HEK293 (cell line): ENCODE data around the gene TSPAN1.

ENCODE experiments used
- BCL11B ChIP-seq: fragments of 450-650 bp; formaldehyde crosslinking; IDR thresholded peaks from 2 replicates; pipeline ENCODE4 v1.5.1; 2016; ENCODE audit warnings: low read depth, missing biosample characterization, missing genetic modification characterization
- BCL6B ChIP-seq: fragments of 450-650 bp; formaldehyde crosslinking; IDR thresholded peaks from 2 replicates; pipeline ENCODE4 v1.5.1; 2017; ENCODE audit warnings: missing biosample characterization, missing genetic modification characterization
- GLIS1 ChIP-seq: fragments of 450-650 bp; formaldehyde crosslinking; IDR thresholded peaks from 2 replicates; pipeline ENCODE4 v1.5.1; 2016; ENCODE audit warnings: missing biosample characterization, missing genetic modification characterization
- HOXD13 ChIP-seq: sonication (generic); formaldehyde crosslinking; IDR thresholded peaks from 2 replicates; pipeline ENCODE4 v1.8.0; 2022; ENCODE audit warnings: missing genetic modification reagents, borderline replicate concordance
- KLF16 ChIP-seq: fragments of 450-650 bp; formaldehyde crosslinking; IDR thresholded peaks from 2 replicates; pipeline ENCODE4 v1.5.1; 2017; ENCODE audit warnings: missing biosample characterization, missing genetic modification characterization
- KLF9 ChIP-seq: fragments of 450-650 bp; formaldehyde crosslinking; IDR thresholded peaks from 2 replicates; pipeline ENCODE4 v1.5.1; 2016; ENCODE audit warnings: missing biosample characterization, missing genetic modification characterization, low read depth
- REPIN1 ChIP-seq: fragments of 450-650 bp; formaldehyde crosslinking; IDR thresholded peaks from 2 replicates; pipeline ENCODE4 v1.5.1; 2017; ENCODE audit warnings: missing biosample characterization, missing genetic modification characterization, low read depth
- YY2 ChIP-seq: fragments of 450-650 bp; formaldehyde crosslinking; IDR thresholded peaks from 2 replicates; pipeline ENCODE4 v1.5.1; 2016; ENCODE audit warnings: missing biosample characterization, missing genetic modification characterization
- ZBTB10 ChIP-seq: fragments of 450-650 bp; formaldehyde crosslinking; IDR thresholded peaks from 2 replicates; pipeline ENCODE4 v1.5.1; 2016; ENCODE audit warnings: missing biosample characterization, missing genetic modification characterization
- ZBTB26 ChIP-seq: fragments of 450-650 bp; formaldehyde crosslinking; optimal IDR thresholded peaks from 2 replicates; pipeline ENCODE3; 2016; ENCODE audit warnings: missing biosample characterization, mild to moderate bottlenecking, missing genetic modification characterization
- ZNF174 ChIP-seq: fragments of 450-650 bp; formaldehyde crosslinking; IDR thresholded peaks from 2 replicates; pipeline ENCODE4 v1.5.0; 2017; ENCODE audit warnings: missing biosample characterization, mild to moderate bottlenecking, missing genetic modification characterization
- ZNF239 ChIP-seq: fragments of 450-650 bp; formaldehyde crosslinking; IDR thresholded peaks from 2 replicates; pipeline ENCODE4 v1.5.1; 2016; ENCODE audit warnings: missing biosample characterization, missing genetic modification characterization
- ZNF26 ChIP-seq: fragments of 450-650 bp; formaldehyde crosslinking; IDR thresholded peaks from 2 replicates; pipeline ENCODE4 v1.5.1; 2016; ENCODE audit warnings: missing biosample characterization, missing genetic modification characterization
- ZNF324 ChIP-seq: fragments of 450-650 bp; formaldehyde crosslinking; IDR thresholded peaks from 2 replicates; pipeline ENCODE4 v1.5.1; 2016; ENCODE audit warnings: missing biosample characterization, missing genetic modification characterization
- ZNF366 ChIP-seq: fragments of 450-650 bp; formaldehyde crosslinking; conservative IDR thresholded peaks from 2 replicates; pipeline ENCODE4 v1.5.1; 2016; ENCODE audit warnings: missing biosample characterization, missing genetic modification characterization
- ZNF37A ChIP-seq: fragments of 450-650 bp; IDR thresholded peaks from 2 replicates; pipeline ENCODE4 v1.5.1; 2018; ENCODE audit warnings: missing biosample characterization, missing genetic modification characterization
- ZNF394 ChIP-seq: fragments of 450-650 bp; formaldehyde crosslinking; IDR thresholded peaks from 2 replicates; pipeline ENCODE4 v1.5.1; 2016; ENCODE audit warnings: missing biosample characterization, missing genetic modification characterization, mild to moderate bottlenecking, moderate library complexity, borderline replicate concordance
- ZNF518A ChIP-seq: fragments of 450-650 bp; formaldehyde crosslinking; conservative IDR thresholded peaks from 2 replicates; pipeline ENCODE4 v1.5.1; 2016; ENCODE audit warnings: low read depth, missing biosample characterization, missing genetic modification characterization
- ZNF530 ChIP-seq: fragments of 450-650 bp; formaldehyde crosslinking; IDR thresholded peaks from 2 replicates; pipeline ENCODE4 v1.5.1; 2016; ENCODE audit warnings: low read depth, missing biosample characterization, missing genetic modification characterization
- ZNF549 ChIP-seq: fragments of 450-650 bp; IDR thresholded peaks from 2 replicates; pipeline ENCODE4 v1.5.1; 2018; ENCODE audit warnings: missing biosample characterization, missing genetic modification characterization, mild to moderate bottlenecking, inconsistent platforms, moderate library complexity
- ZNF596 ChIP-seq: fragments of 450-650 bp; IDR thresholded peaks from 2 replicates; pipeline ENCODE4 v1.5.0; 2018; ENCODE audit warnings: missing biosample characterization, mild to moderate bottlenecking, missing genetic modification characterization, moderate library complexity
- ZNF600 ChIP-seq: fragments of 450-650 bp; formaldehyde crosslinking; IDR thresholded peaks from 2 replicates; pipeline ENCODE4 v1.5.1; 2016; ENCODE audit warnings: missing biosample characterization, missing genetic modification characterization
- ZNF639 ChIP-seq: fragments of 450-650 bp; formaldehyde crosslinking; IDR thresholded peaks from 2 replicates; pipeline ENCODE4 v1.5.1; 2016; ENCODE audit warnings: missing biosample characterization, missing genetic modification characterization
- ZNF664 ChIP-seq: fragments of 450-650 bp; formaldehyde crosslinking; IDR thresholded peaks from 2 replicates; pipeline ENCODE4 v1.5.1; 2016; ENCODE audit warnings: missing biosample characterization, missing genetic modification characterization
- ZNF830 ChIP-seq: fragments of 450-650 bp; IDR thresholded peaks from 2 replicates; pipeline ENCODE4 v1.5.0; 2018; ENCODE audit warnings: missing biosample characterization, missing genetic modification characterization, low read depth, mild to moderate bottlenecking, moderate library complexity

TSPAN1 gene

GRCh38 chr1:46132529-46133180 lies 42.2 kb upstream of the TSPAN1 start, which contains the start of gene PIK3R3 (continued):
- TF ChIP-seq ZBTB26 (tag by site-specific recombination) (peak; percentile 82), ZNF394 (peak; percentile 81), ZNF530 (tag by site-specific recombination) (no peak), ZNF366 (tag by site-specific recombination) (no peak), REPIN1 (tag by site-specific recombination) (peak; percentile 71), ZBTB10 (peak; percentile 93), GLIS1 (tag by site-specific recombination) (peak; percentile 100), YY2 (tag by site-specific recombination) (peak; percentile 93), ZNF600 (tag by site-specific recombination) (peak; percentile 63; the same call in 1 of the 2 replicates), ZNF664 (tag by site-specific recombination) (no peak), HOXD13 (CRISPR knock-in tag) (no peak), ZNF518A (tag by site-specific recombination) (0 out of 2 replicates have a peak, but pooled peaks have one; percentile 41), ZNF830 (tag by site-specific recombination) (no peak), BCL11B (tag by site-specific recombination) (peak; percentile 97), ZNF596 (0 out of 2 replicates have a peak, but pooled peaks have one; percentile 34), ZNF37A (tag by site-specific recombination) (no peak), ZNF174 (tag by site-specific recombination) (no peak), BCL6B (tag by site-specific recombination) (peak; percentile 49; the same call in 1 of the 2 replicates), ZNF26 (tag by site-specific recombination) (no peak), ZNF324 (tag by site-specific recombination) (peak; percentile 100), ZNF239 (tag by site-specific recombination) (no peak; the same call in 1 of the 2 replicates), KLF16 (tag by site-specific recombination) (peak; percentile 99), KLF9 (tag by site-specific recombination) (peak; percentile 88), ZNF639 (peak; percentile 99), ZNF549 (tag by site-specific recombination) (no peak)
